SIG-M5 (cell line): Measurements from ENCODE around the gene ARID1A.
A peak's percentile ranks its signal among the peaks of the same experiment; 100 is the strongest.
"Not testable (repeated sequence)": the region's sequence is repeated elsewhere in the genome, so short reads cannot be mapped to it uniquely, and the experiment has no call there.

Experiments
- DNase-seq: peaks from one replicate; lab custom pipeline; 2025; lab: John Stamatoyannopoulos, UW

ARID1A gene

GRCh38 chr1:26788515-26788785 lies 92.6 kb downstream of the ARID1A start:
- DNase-seq: no peak

- no peak for DNase-seq
These were observed 93.2 kb downstream of the ARID1A start for GRCh38 chr1:26788836-26789611.

- no peak for DNase-seq
These were observed 93.7 kb downstream of the ARID1A start for GRCh38 chr1:26789612-26789865.

GRCh38 chr1:26789931-26790330 lies 94.1 kb downstream of the ARID1A start:
- no peak for DNase-seq

GRCh38 chr1:26790551-26790953 lies 94.7 kb downstream of the ARID1A start:
- DNase-seq: no peak

GRCh38 chr1:26791148-26791547 lies 95.3 kb downstream of the ARID1A start:
- no peak for DNase-seq

- no peak for DNase-seq
These were observed 95.8 kb downstream of the ARID1A start for GRCh38 chr1:26791626-26792025.

- no peak for DNase-seq
These were observed 97.1 kb downstream of the ARID1A start for GRCh38 chr1:26792924-26793323.

GRCh38 chr1:26794391-26794790 lies 98.6 kb downstream of the ARID1A start:
- no peak for DNase-seq

GRCh38 chr1:26797627-26798026 lies 101.8 kb downstream of the ARID1A start:
- no peak for DNase-seq

- no peak for DNase-seq
These were observed 103.8 kb downstream of the ARID1A start for GRCh38 chr1:26799479-26800142.

- DNase-seq: not testable (repeated sequence)
These were observed 108.1 kb downstream of the ARID1A start for GRCh38 chr1:26803932-26804331.

- not testable (repeated sequence) for DNase-seq
These were observed 114.3 kb downstream of the ARID1A start for GRCh38 chr1:26810105-26810504.

- DNase-seq: no peak
These were observed 115.2 kb downstream of the ARID1A start for GRCh38 chr1:26811057-26811456.

- no peak for DNase-seq
These were observed 115.9 kb downstream of the ARID1A start for GRCh38 chr1:26811708-26812107.

GRCh38 chr1:26814377-26814776 lies 118.6 kb downstream of the ARID1A start:
- no peak for DNase-seq

- no peak for DNase-seq
These were observed 119.1 kb downstream of the ARID1A start for GRCh38 chr1:26814893-26815292.

- DNase-seq: peak; percentile 75
These were observed 125.0 kb downstream of the ARID1A start for GRCh38 chr1:26820784-26821269.

GRCh38 chr1:26822737-26823395 lies 127.1 kb downstream of the ARID1A start:
- DNase-seq: no peak

- DNase-seq: no peak
These were observed 128.9 kb downstream of the ARID1A start for GRCh38 chr1:26824731-26825130.

- no peak for DNase-seq
These were observed 130.7 kb downstream of the ARID1A start, which contains the start of gene ZDHHC18 for GRCh38 chr1:26826261-26827105. Gene ZDHHC18, plus strand, starts transcription at chr1:26826688. Its CDS starts 117 bp downstream, at chr1:26826805.

- no peak for DNase-seq
These were observed 131.3 kb downstream of the ARID1A start for GRCh38 chr1:26827106-26827604.
